ENCODE data around the gene EID2. TPM values are rescaled to one million over a fixed set of nuclear protein-coding genes. Genes with fewer than 3 reads are reported as not detected.
A peak's percentile ranks its signal among the peaks of the same experiment; 100 is the strongest.

EID2 gene
- total and polyA plus RNA-seq, 4 donors = 8.0 to 13.0 (median 11.1) TPM

DNA sequence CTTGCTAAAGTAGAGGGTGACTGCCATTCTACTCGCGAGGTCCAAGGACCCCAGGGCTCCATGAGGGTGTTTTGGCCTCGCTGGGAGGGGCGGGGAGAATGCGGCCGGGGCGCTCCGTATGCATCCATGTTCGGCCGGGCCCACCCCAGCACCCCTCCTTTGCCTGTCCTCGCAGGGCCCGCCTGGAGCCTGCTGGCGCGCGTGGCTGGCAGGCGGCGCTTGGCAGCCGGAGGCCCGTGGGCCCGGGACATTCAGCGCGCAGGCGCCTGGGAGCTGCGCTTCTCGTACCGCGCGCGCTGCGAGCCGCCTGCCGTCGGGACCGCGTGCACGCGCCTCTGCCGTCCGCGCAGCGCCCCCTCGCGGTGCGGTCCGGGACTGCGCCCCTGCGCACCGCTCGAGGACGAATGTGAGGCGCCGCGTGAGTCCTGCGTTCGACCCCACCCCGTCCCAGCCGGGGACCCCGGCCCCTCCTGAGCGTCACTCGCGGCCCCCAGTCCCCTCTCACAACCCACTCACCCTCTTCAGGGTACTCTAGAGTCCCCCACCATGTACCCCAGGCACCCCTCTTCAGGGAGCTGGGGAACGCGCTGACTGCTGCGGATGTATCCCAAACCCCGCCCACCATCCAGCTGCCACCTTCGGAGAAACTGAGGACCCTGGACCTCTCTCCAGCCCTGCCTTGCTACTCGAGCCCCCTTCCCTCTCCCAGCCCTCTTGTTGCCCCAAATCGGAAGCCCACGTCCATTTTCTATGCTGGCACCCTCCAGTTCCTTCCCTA lies 37.1 kb downstream of the EID2 start:
- Histone ChIP-seq H3K27ac (ENCODE audit: low read depth in 1 of 2, low read length in 2 of 2) (no peak overlapping the region), H3K4me1 (ENCODE audit: control insufficient read depth in 1 of 2, insufficient read depth in 2 of 2, low read length in 2 of 2) (no peaks in the 10 kb centered on the region), H3K27me3 (ENCODE audit: control insufficient read depth in 1 of 2, insufficient read depth in 2 of 2, low read length in 1 of 2) (peaks cover 0 to 4% of the 10 kb centered on the region in 2 donors), H3K9me3 (ENCODE audit: control insufficient read depth, low read length) (no peaks in the 10 kb centered on the region), H3K4me3 (ENCODE audit: low read length in 2 of 2) (no peak overlapping the region), H3K36me3 (ENCODE audit: control insufficient read depth in 1 of 2, insufficient read depth in 2 of 2, low read length in 1 of 2) (no peaks in the 10 kb centered on the region)
- 11 to 14% methylated on average over 49 to 69 of the region's 69 CpGs for WGBS, 2 donors
- DNase-seq (peak; percentile 73 to 80), ATAC-seq (ENCODE audit: low FRiP score) (peak; percentile 87)
- intact Hi-C loops (cut with DNase I) = no loop called here

GRCh38 chr19:39501340-39501739 lies 38.6 kb downstream of the EID2 start:
- DNase-seq = no peak
- Histone ChIP-seq H3K4me1 (ENCODE audit: control insufficient read depth in 1 of 2, insufficient read depth in 2 of 2, low read length in 2 of 2) (no peaks in the 10 kb centered on the region), H3K27me3 (ENCODE audit: control insufficient read depth in 1 of 2, insufficient read depth in 2 of 2, low read length in 1 of 2) (no peaks in the 10 kb centered on the region), H3K4me3 (ENCODE audit: low read length in 2 of 2) (no peak overlapping the region), H3K27ac (ENCODE audit: low read depth in 1 of 2, low read length in 2 of 2) (no peak overlapping the region), H3K9me3 (ENCODE audit: control insufficient read depth, low read length) (no peaks in the 10 kb centered on the region), H3K36me3 (ENCODE audit: control insufficient read depth in 1 of 2, insufficient read depth in 2 of 2, low read length in 1 of 2) (no peaks in the 10 kb centered on the region)
- WGBS, 2 donors = 75 to 79% methylated on average over 5 of the region's 5 CpGs
- ATAC-seq (ENCODE audit: low FRiP score) = no peak
- intact Hi-C loops (cut with DNase I) = no loop called here

GRCh38 chr19:39500543-39500942 lies 39.4 kb downstream of the EID2 start:
- H3K27ac ChIP-seq (ENCODE audit: low read depth in 1 of 2, low read length in 2 of 2) = no peak overlapping the region
- DNase-seq = no peak
- H3K9me3 ChIP-seq (ENCODE audit: control insufficient read depth, low read length) = no peaks in the 10 kb centered on the region
- intact Hi-C loops (cut with DNase I) = no loop called here
- H3K27me3 ChIP-seq (ENCODE audit: control insufficient read depth in 1 of 2, insufficient read depth in 2 of 2, low read length in 1 of 2) = no peaks in the 10 kb centered on the region
- H3K4me1 ChIP-seq (ENCODE audit: control insufficient read depth in 1 of 2, insufficient read depth in 2 of 2, low read length in 2 of 2) = no peaks in the 10 kb centered on the region
- WGBS, 2 donors = 36 to 38% methylated on average over 4 of the region's 4 CpGs
- ATAC-seq (ENCODE audit: low FRiP score) = no peak
- no peak overlapping the region for H3K4me3 ChIP-seq (ENCODE audit: low read length in 2 of 2)
- H3K36me3 ChIP-seq (ENCODE audit: control insufficient read depth in 1 of 2, insufficient read depth in 2 of 2, low read length in 1 of 2) = no peaks in the 10 kb centered on the region

- ATAC-seq (ENCODE audit: low FRiP score) (no peak), DNase-seq (no peak)
- intact Hi-C loops (cut with DNase I) = no loop called here
- Histone ChIP-seq H3K4me3 (ENCODE audit: low read length in 2 of 2) (no peak overlapping the region), H3K9me3 (ENCODE audit: control insufficient read depth, low read length) (no peaks in the 10 kb centered on the region), H3K27me3 (ENCODE audit: control insufficient read depth in 1 of 2, insufficient read depth in 2 of 2, low read length in 1 of 2) (no peaks in the 10 kb centered on the region), H3K27ac (ENCODE audit: low read depth in 1 of 2, low read length in 2 of 2) (no peak overlapping the region), H3K4me1 (ENCODE audit: control insufficient read depth in 1 of 2, insufficient read depth in 2 of 2, low read length in 2 of 2) (no peaks in the 10 kb centered on the region), H3K36me3 (ENCODE audit: control insufficient read depth in 1 of 2, insufficient read depth in 2 of 2, low read length in 1 of 2) (no peaks in the 10 kb centered on the region)
- WGBS, 2 donors = 75 to 78% methylated on average over 8 of the region's 8 CpGs
Observed at GRCh38 chr19:39499932-39500331, 40.0 kb downstream of the EID2 start.

DNA sequence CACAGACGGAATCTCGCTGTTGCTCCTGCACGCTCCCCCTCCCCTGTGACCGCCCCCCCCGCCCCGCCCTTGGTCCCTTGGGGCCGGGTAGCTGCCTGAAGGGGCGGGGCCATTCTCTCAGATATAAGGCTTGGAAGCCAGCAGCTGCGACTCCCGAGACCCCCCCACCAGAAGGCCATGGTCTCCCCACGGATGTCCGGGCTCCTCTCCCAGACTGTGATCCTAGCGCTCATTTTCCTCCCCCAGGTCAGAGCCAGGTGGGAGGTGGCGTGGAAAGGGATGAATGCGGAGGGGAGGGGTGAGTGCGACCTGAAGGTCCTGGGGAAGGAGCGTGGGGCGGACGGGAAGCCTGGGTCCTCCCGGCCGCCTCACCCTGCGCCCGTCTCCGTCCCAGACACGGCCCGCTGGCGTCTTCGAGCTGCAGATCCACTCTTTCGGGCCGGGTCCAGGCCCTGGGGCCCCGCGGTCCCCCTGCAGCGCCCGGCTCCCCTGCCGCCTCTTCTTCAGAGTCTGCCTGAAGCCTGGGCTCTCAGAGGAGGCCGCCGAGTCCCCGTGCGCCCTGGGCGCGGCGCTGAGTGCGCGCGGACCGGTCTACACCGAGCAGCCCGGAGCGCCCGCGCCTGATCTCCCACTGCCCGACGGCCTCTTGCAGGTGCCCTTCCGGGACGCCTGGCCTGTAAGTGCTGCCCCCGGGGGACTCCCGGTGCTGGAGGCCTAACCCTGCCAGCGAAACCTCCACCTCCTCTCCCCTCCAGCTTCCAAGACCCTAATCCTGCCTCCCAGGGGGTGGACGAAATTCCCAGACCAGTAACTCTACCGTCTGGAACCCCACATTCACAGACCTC lies 40.9 kb downstream of the EID2 start, which contains the start of gene DLL3:
Gene DLL3, plus strand, starts transcription at position 150 of the 845 bp plus-strand sequence. Its CDS starts 28 bp downstream, at position 178.
- Histone ChIP-seq H3K27me3 (ENCODE audit: control insufficient read depth in 1 of 2, insufficient read depth in 2 of 2, low read length in 1 of 2) (no peaks in the 10 kb centered on the region), H3K36me3 (ENCODE audit: control insufficient read depth in 1 of 2, insufficient read depth in 2 of 2, low read length in 1 of 2) (no peaks in the 10 kb centered on the region), H3K4me3 (ENCODE audit: low read length in 2 of 2) (no peak within 1 kb of the TSS), H3K27ac (ENCODE audit: low read depth in 1 of 2, low read length in 2 of 2) (no peak within 1 kb of the TSS), H3K9me3 (ENCODE audit: control insufficient read depth, low read length) (no peaks in the 10 kb centered on the region), H3K4me1 (ENCODE audit: control insufficient read depth in 1 of 2, insufficient read depth in 2 of 2, low read length in 2 of 2) (no peaks in the 10 kb centered on the region)
- no peak for ATAC-seq (ENCODE audit: low FRiP score)
- DNase-seq = no peak
- intact Hi-C loops (cut with DNase I) = no loop called here
- WGBS, 2 donors = 1% methylated on average over 41 to 60 of the region's 60 CpGs

- 1% methylated on average over 40 of the region's 40 CpGs for WGBS, 2 donors
- H3K9me3 ChIP-seq (ENCODE audit: control insufficient read depth, low read length) = no peaks in the 10 kb centered on the region
- DNase-seq (peak in 1 of 2 donors; percentile 55), ATAC-seq (ENCODE audit: low FRiP score) (no peak)
- H3K27ac ChIP-seq (ENCODE audit: low read depth in 1 of 2, low read length in 2 of 2) = no peak overlapping the region
- H3K4me3 ChIP-seq (ENCODE audit: low read length in 2 of 2) = no peak overlapping the region
- H3K27me3 ChIP-seq (ENCODE audit: control insufficient read depth in 1 of 2, insufficient read depth in 2 of 2, low read length in 1 of 2) = no peaks in the 10 kb centered on the region
- H3K4me1 ChIP-seq (ENCODE audit: control insufficient read depth in 1 of 2, insufficient read depth in 2 of 2, low read length in 2 of 2) = no peaks in the 10 kb centered on the region
- H3K36me3 ChIP-seq (ENCODE audit: control insufficient read depth in 1 of 2, insufficient read depth in 2 of 2, low read length in 1 of 2) = no peaks in the 10 kb centered on the region
- intact Hi-C loops (cut with DNase I) = no loop called here
Observed at GRCh38 chr19:39497996-39498797, 41.8 kb downstream of the EID2 start.

GRCh38 chr19:39497701-39497995 lies 42.3 kb downstream of the EID2 start:
- WGBS, 2 donors = 1% methylated on average over 7 of the region's 7 CpGs
- DNase-seq (no peak), ATAC-seq (ENCODE audit: low FRiP score) (no peak)
- Histone ChIP-seq H3K4me3 (ENCODE audit: low read length in 2 of 2) (no peak overlapping the region), H3K36me3 (ENCODE audit: control insufficient read depth in 1 of 2, insufficient read depth in 2 of 2, low read length in 1 of 2) (no peaks in the 10 kb centered on the region), H3K27ac (ENCODE audit: low read depth in 1 of 2, low read length in 2 of 2) (no peak overlapping the region), H3K9me3 (ENCODE audit: control insufficient read depth, low read length) (no peaks in the 10 kb centered on the region), H3K4me1 (ENCODE audit: control insufficient read depth in 1 of 2, insufficient read depth in 2 of 2, low read length in 2 of 2) (no peaks in the 10 kb centered on the region), H3K27me3 (ENCODE audit: control insufficient read depth in 1 of 2, insufficient read depth in 2 of 2, low read length in 1 of 2) (no peaks in the 10 kb centered on the region)
- intact Hi-C loops (cut with DNase I) = no loop called here

DNA sequence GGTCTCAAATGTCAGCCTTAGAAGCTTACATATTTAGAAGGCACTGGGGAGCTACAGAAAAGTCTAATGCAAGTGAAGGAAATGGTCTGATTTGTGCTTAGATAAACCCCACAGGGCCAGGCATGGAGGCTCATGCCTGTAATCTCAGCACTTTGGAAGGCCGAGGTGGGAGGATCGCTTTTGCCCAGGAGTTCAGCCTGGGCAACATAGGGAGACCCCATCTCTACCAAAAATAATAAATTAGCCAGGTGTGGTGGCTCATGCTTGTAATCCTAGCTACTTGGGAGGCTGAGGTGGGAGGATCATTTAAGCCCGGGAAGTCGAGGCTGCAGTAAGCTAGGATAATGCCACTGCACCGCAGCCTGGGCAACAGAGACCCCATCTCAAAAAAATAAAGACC lies 43.9 kb downstream of the EID2 start:
- no peaks in the 10 kb centered on the region for H3K4me1 ChIP-seq (ENCODE audit: control insufficient read depth in 1 of 2, insufficient read depth in 2 of 2, low read length in 2 of 2)
- 79 to 81% methylated on average over 5 of the region's 5 CpGs for WGBS, 2 donors
- H3K36me3 ChIP-seq (ENCODE audit: control insufficient read depth in 1 of 2, insufficient read depth in 2 of 2, low read length in 1 of 2) = no peaks in the 10 kb centered on the region
- no peaks in the 10 kb centered on the region for H3K9me3 ChIP-seq (ENCODE audit: control insufficient read depth, low read length)
- no peaks in the 10 kb centered on the region for H3K27me3 ChIP-seq (ENCODE audit: control insufficient read depth in 1 of 2, insufficient read depth in 2 of 2, low read length in 1 of 2)
- no peak for DNase-seq
- ATAC-seq (ENCODE audit: low FRiP score) = no peak
- no peak overlapping the region for H3K27ac ChIP-seq (ENCODE audit: low read depth in 1 of 2, low read length in 2 of 2)
- intact Hi-C loops (cut with DNase I) = no loop called here
- no peak overlapping the region for H3K4me3 ChIP-seq (ENCODE audit: low read length in 2 of 2)

Measured in aorta (tissue), 5 donors.